GM19395 (cell line): Measurements from ENCODE around the gene EPS8L2.
A peak's percentile ranks its signal among the peaks of the same experiment; 100 is the strongest.
"Not testable (repeated sequence)": the region's sequence is repeated elsewhere in the genome, so short reads cannot be mapped to it uniquely, and the experiment has no call there.

ENCODE experiments used
- ATAC-seq: cut with Tn5 transposase; IDR thresholded peaks from one replicate; pipeline ENCODE4 v1.9.1; 2021; ENCODE audit warnings: mild to moderate bottlenecking, moderate library complexity; ENCODE audit not compliant: unreplicated experiment

EPS8L2 gene

DNA sequence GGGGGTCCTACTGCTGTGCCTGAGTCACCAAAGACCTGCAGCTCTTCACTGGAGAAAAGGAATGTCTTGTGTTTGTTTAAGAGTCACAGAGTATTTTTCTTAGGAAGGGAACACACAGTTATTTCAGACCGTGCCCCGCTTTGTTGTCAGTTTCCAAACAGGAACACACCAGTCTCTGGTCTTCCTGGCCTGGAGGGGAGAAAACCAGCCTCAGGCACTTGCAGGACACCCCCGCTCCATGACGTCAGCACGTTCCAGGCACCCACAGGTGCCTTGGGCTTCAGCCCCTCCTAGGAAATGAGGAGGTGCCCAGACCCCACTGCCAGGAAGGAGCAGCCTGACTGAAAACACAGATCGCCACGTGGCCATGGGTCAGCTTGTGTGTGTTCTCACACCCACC is 16.4 kb upstream of the EPS8L2 start:
- ATAC-seq: no peak

DNA sequence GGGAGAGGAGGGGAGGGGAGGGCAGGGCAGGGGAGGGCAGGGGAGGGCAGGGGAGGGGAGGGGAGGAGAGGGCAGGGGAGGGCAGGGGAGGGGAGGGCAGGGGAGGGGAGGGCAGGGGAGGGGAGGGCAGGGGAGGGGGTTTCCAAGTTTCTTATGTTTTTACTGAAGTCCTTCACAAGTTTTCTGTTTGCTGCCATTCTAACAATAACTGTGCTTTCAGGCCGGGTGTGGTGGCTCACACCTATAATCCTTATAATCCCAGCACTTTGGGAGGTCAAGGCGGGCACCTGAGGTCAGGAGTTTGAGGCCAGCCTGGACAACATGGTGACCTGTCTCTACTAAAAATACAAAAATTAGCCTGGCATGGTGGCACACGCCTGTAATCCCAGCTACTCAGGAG is 15.8 kb upstream of the EPS8L2 start:
- ATAC-seq: not testable (repeated sequence)

DNA sequence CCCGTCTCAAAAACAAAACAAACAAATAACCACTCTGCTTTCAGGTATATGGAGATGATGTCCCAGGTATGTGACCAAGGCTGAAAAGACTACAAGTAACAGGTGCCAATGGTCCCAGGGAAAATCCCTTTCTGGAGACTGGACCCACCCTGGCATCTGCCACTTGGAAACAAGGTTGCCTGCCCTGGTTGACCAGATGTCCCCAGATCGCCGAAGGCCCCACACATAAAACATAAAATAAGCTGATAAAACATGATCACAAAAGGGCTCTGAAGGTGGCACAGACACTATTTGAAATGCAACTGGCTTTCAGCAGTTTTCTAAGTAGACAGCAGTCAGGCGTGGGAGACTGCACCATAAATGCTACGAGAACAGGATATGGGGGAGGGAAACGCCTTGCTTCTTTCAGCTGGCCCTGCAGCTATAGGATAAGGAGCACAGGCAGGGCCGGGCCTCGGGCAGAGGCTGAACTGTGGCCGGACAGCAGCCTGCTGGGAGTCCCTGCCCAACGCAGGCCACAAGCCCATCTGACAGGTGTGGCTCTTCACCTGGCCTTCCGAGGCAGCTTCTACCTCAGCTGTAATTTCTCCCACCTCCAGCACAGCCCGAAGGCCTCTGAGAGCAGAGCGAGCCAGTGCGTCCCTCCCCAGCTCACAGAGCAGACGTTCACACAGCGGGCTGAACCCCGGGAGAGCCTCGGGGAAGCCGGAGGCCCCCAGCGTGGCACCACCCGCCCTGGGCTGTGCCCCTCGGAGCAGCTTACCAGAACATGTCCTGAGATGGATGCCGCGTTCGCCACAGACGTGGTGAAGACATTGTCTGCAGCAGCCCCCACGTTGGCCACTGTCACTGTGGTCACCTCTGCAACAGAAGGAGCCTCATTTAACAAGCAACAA is 15.0 kb upstream of the EPS8L2 start:
- ATAC-seq: no peak

DNA sequence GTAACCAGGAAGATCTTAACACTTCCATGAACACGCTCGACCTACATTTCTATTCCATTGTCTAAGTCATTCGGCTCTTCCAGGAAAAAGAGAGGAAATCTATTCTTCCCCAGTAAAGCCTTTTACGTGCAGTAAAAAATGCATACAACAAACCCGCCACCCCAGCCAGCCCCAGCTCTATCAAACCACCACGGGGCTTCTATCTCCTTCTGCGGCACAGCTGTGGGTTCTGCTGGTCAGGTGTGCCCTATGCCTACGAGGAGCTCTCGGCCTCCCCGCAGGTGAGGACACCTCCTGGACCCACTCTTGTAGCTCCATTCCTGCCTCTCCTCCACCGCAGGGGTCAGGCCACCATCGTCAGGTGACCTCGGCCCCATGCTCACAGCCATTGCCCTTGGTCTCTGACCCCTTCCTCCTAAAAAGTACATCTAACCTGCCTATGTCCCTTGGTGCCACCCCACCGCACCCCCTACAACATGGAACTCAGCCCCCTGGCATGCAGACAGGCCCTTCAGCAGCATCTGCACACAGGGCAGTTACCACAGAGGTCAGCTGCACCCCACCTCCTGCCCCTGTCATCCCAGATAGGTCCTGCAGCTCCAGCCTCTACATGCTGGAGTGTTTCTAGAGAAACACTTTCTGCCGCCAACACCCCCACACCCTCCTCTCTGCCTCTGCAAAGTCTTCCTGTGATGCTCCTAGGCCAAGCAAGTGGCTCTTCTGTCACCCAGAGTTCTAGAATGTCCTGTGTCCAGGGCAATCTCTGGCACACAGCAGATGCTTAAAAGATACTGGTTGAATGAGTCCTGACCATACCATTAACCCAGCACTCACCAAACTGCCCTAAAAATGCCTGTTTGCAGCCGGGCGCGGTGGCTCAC is 14.1 kb upstream of the EPS8L2 start:
- ATAC-seq: no peak

DNA sequence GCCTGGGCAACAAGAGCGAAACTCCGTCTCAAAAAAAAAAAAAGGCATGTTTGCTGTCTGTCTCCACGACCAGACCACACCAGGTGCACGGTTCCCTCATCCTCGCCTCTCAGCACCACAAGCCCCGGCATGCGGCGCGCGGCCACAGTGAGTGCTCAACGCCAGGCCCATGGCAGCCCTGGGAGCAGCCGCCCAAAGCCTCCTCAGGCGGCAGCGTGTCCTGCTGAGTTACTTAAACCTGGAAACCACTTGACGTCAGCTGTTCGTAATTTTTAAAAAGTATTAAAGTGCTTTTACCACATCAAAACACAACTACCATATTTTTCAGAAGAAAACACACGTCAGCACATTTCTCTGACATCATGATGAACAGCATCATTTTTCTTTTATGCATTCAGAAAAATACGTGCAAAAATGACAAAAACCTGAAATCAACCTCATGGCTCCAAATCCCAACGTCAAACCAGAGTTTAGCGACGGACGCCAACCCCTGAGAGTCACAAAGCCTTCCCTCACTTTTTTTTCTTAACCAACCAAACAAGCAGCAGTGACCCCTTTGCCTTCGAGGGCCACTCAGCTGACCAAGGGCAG is 13.1 kb upstream of the EPS8L2 start:
- ATAC-seq: no peak

DNA sequence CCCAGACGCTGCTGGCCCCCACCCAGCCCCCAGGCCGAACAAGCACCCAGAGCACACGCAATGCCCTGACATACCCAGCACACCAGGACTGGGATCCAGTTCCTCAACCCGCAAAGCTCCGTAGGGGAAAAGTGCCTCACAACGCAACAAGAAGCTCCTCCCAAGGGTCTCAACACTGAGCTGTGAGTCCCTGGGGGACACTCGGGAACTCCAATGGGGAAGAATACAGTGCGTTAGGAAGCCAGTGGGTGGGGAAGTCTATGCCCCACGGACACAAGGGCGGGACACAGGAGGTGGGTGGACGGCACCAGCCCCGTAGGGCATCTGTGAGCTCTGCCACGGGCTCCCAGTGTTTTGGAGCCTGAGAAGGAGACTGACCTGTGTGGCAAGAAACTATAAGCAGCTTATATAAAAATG is 12.6 kb upstream of the EPS8L2 start:
- ATAC-seq: no peak

DNA sequence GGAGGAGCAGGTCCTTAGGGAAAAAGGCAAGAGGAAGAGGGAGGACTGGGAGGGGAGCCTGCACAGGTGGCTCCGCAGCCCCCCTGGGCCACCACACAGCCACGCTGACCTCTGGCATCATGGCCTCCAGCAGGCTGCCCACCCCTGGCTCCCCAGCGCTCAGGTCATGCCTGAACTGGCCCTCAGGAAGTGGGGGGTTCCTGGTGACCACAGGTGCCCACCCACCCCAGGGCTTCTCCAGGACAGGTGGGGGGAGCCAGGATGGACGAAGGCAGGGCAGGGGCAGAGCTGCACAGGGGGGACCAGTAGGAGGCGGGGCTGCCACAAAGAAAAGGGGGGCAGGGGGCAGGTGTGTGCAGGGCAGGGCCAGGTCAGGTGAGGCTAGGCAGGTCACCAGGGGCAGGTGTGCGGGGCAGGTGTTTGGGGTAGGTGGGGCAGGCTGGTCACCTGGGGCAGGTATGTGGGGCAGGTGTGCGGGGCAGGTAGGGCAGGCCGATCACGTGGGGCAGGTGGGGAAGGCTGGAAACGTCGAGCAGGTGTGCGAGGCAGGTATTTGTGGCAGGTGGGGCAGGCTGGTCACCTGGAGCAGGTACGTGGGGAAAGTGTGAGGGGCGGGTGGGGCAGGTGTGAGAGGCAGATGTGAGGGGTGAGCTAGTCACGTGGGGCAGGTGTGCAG is 12.0 kb upstream of the EPS8L2 start:
- ATAC-seq: no peak

DNA sequence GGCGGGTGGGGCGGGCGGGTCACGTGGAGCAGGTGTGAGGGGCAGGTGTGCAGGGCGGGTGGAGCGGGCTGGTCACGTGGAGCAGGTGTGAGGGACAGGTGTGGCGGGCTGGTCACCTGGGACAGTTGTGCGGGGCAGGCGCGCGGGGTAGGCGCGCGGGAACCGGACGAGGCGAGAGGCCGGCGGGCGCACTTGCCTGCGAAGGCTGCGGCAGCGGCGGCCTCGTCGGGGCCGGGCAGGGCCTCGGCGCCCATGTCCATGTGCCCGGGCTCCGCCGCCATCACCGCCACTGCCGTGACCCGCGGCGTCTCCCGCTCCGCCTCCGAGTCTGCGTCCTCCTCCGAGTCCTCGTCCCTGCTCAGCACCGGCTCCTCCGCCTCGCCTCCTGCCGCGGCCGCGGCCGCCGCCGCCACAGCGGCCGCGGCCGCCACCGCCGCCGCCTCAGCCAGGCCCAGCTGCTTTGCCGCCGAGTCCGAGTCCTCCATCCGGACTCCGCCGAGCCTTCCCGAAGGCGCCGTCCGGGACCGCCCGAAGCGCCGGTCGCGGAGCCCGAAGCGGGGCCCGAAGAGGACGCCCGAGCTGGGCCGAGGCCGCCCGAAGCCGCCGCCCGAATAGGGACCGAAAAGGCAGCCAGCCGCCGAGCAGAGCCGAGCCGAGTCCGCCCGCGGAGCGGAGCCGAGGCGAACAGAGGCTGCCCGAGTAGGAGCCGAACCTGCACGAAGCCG is 11.3 kb upstream of the EPS8L2 start, which contains the start of gene DEAF1:
Gene DEAF1, minus strand, starts transcription at position 660 of the 725 bp plus-strand sequence. Its CDS starts 175 bp downstream, at position 485.
- ATAC-seq: no peak

DNA sequence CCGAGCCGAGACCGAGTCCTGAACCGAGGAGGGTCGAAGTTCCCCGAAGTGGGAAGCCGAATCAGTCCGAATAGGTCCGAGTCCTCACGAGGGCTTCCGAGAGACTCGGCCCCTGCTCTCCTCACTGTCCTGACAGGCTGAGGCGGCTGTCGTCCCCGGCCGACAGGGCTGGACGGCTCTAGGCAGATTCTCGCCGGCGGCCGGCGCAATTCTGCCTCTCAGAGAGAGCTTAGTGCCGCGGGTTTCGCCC is 10.8 kb upstream of the EPS8L2 start:
- peak; percentile 78 for ATAC-seq

DNA sequence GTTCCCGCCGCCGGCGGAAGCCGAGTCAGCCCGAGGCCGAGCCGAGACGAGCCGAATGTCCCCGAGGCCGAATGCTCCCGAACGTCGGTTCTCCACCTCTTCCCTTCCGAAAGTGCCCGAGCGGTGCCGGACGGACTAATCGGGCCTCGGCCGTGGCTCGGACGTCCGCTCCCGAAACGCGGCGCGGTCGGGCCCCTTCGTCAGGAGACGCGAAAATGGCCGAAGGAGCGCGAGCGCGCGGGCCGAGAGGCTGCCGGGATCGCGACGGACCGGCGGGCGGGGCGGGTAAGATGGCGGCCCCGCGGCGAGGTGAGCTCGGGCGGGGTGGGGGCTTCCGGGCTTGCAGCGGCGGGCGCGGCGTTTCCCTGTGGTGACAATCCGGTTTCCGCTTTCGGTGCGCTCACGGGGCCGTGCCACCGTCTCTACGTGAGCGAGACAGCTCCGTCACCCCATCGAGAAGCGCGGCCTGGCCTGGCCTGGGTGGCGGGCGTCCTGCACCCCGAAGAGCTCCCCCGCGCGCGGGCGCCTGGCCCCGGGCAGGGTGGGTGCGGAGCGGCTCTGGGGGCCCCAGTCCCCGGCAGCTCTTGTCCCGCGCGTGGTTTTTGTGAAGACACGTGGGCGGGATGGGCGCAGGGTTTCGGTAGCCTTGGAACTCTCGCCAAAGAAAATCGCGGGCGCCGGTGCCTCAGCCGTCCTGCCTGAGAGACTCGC is 10.3 kb upstream of the EPS8L2 start, which contains the start of gene TMEM80:
Gene TMEM80, plus strand, starts transcription at position 279 of the 711 bp plus-strand sequence. Its CDS starts 12 bp downstream, at position 291.
- ATAC-seq: peak; percentile 79

DNA sequence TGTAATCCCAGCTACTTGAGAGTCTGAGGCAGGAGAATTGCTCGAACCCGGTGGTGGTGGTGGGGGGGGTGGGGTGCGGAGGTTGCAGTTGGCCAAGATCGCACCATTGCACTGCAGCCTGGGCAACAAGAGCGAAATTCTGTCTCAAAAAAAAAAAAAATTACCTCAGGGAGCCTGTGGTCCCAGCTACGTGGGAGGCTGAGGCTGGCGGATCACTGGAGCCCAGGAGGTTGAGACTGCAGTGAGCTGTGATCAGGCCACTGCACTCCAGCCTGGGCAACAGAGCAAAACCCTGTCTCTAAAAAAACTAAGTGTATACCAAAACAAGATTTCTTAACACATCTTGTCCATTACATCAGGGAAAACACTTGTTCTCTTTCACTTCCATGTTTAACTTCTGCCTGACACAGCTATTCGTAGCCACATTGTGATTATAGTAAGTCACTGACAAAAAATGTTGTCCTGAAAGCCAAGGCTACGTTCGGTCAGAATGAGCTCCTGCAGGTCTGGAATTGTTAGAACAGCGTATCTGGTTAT is 9.0 kb upstream of the EPS8L2 start:
- ATAC-seq: no peak

DNA sequence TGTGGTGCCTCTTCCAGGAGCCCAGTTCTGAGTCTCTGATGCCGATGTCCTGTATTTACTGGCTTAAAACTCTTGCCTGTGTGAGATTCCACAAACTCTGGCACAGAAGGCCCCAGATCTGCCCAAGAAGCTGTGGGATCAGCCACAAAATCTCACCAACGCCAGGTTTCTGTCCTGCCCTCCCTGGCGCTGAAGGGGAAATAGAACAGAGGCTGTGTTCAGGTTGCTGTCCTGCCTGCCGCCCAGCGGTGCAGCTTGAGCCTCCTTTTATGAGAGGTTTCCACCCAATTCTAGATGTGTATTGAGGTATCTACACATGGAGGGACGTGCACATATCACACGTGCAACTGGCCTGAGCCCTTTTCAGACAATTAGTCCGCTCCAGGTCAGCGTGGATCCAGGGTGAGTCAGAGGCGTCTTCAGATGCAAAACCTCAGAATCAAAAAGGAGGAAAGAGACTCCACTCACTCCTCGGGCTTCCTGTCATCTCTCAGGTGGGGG is 8.2 kb upstream of the EPS8L2 start:
- no peak for ATAC-seq

DNA sequence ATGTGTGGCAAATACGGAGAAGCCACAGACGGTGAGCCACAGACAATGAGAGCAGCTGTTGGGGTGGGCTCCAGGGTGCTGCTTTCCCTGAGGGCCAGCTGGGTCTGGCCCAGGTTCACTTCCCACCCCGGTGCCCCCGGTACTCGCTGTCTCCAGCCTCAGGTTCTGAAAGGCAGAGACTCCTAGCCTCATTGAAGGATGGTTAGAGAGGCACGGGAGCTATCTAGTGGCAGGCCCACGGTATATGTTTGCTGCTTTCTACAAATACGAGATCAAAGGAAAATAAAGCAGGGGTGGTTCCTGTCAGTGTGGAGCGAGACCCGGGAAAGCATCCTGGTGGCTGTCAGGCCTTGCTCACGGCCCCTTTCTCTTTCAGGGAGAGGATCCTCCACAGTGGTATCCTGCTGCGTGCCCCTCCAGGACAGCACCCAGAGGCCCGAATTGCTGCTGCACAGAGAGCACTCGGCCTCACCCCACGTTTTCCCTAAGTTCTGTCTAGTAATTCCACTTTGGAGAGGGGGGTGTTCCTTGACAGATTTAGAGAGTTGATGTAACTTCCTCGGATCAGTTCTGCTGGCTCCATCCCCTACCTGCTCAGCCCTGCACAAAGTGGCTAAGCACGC is 7.4 kb upstream of the EPS8L2 start:
- no peak for ATAC-seq

DNA sequence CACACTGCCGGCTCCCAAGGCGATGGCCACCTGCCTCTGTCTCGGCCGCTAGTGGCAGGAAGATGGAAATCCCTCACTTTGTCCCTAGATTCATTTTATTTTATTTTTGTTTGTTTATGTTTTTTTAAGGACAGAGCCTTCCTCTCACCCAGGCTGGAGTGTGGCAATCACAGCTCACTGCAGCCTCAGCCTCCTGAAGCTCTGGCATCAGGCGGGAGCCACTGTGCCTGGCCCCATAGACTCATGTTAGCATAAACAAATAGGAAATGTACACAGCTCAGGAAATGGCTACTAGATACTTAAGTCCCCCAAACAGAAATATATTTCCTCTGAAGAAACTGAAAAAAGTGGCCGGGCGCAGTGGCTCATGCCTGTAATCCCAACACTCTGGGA is 6.9 kb upstream of the EPS8L2 start:
- no peak for ATAC-seq

DNA sequence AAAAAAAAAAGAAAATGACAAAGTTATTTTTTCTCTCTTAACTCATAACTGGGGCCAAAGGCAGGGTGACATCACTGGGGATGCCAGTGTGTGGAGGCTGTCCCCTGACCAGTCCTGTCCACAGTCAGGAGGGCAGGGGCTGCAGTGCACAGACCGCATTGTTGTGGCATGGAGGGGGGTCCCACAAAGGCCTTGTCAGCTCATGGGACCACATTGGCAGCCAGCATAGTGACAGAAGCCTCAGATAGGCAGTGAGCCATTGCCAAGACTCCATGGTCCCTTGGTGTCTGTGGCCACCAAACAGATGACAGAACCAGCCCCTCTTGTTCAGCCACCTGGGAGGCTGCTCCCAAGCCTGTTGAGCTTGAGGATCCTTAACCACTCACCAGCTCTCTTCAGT is 6.3 kb upstream of the EPS8L2 start:
- no peak for ATAC-seq

DNA sequence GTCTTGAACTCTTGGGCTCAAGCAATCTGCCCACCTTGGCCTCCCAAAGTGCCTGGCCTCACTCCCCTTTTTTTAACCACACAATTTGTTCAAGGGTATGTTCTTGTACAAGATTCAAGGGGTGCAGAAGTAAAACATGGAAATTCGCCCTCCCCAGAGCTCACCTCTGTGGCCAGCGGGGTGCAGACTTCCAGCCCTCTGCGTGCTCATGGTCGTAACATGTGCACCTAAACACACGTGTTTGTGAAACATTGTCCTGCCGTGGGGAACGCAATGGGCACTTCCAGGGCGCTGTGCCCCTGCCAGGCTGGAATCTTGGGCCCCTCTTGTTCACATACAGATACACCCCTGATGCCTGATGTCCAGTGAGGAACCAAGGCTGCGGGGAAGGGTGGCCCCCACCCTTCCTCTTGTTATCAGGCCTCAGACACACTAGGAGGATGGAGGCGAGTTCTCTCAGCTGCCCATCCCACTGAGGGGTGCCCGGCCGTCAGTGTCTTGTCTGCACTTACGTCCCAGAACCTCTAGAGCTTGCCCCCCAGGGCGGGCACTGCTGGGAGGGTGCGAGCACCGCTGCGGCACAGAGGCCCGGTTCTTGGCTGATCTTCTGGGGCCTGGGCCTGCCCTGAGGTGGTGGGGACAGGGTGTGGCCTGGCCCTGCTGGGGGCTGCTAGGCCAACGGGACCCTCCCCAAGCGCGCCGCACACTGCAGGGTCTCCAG is 4.1 kb upstream of the EPS8L2 start:
- no peak for ATAC-seq

DNA sequence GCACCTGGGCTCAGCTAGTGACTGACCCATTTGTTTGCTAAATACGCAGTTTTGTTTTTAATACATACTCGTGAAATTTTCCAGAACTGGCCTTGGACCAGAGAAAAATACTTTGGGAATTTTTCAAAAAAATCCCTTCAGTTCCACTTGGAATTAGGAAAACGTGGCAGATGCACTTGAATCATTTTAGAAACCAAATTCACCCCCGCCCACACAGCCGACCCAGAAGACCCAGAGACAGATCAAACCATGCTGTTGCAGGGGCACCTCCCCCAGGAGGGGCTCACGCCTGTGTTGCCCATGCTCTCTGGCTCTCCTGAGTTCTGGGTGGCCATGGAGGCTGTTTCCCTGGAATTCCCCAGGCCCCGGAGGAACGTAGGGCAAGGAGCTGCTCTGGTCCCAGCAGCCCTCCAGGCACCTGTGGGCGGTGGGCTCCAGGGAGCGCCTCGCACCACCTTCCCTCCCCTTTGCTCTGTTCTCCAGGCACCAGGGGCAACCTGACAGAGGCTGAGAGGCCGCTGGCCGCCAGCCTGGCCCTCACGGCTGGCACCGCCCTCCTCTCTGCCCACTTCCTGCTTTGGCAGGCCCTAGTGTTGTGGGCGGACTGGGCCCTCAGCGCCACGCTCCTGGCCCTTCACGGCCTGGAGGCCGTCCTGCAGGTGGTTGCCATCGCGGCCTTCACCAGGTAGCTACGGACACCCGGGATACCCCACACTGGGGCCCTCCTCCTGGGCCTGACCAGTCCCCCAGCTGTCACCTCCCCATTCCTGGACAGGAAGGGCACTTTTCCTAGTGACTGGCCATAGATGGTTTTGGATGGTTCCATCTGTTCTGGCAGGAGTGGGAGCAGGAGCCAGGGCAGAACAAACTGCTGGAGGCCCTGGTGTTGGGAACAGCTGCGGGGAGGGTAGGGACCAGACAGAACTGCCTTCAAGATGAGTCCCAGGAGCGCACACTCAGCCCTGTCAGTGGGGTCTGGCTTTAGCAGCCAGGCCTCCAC is 3.3 kb upstream of the EPS8L2 start:
- no peak for ATAC-seq
